Measurements from ENCODE around the gene ELP2.

DNA sequence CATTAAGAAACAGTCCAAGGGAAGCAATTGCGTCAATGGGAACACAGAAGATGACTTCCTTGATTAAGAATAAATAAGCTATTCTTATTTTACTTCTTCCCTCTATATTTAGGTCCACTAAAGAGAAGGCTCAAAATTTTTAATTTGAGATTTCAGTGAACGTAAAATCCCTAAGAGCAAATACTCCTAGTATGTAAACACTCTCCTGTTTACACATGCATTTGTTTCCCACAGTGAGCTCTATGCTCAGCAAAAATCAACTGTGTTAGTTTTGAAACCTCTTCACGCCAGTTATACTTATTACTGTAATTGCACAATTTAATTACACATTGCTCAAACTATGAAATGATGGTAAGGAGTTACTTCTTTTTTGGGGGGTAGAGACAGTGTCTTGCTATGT lies 9.4 kb upstream of the ELP2 start:
- TF ChIP-seq, protein P1, sequence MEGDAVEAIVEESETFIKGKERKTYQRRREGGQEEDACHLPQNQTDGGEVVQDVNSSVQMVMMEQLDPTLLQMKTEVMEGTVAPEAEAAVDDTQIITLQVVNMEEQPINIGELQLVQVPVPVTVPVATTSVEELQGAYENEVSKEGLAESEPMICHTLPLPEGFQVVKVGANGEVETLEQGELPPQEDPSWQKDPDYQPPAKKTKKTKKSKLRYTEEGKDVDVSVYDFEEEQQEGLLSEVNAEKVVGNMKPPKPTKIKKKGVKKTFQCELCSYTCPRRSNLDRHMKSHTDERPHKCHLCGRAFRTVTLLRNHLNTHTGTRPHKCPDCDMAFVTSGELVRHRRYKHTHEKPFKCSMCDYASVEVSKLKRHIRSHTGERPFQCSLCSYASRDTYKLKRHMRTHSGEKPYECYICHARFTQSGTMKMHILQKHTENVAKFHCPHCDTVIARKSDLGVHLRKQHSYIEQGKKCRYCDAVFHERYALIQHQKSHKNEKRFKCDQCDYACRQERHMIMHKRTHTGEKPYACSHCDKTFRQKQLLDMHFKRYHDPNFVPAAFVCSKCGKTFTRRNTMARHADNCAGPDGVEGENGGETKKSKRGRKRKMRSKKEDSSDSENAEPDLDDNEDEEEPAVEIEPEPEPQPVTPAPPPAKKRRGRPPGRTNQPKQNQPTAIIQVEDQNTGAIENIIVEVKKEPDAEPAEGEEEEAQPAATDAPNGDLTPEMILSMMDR (conservative IDR thresholded peaks at IDR 0.05; ENCODE audit: low read depth, low read length), result no peak
- TF ChIP-seq EZH2 (IDR thresholded peaks at IDR 0.05; ENCODE audit: borderline replicate concordance, low read depth, low read length, poor library complexity, severe bottlenecking), result no peak

All from A673 (cell line).